T-helper 9 cell (primary cell): Measurements from ENCODE around the gene GTSF1L.
A peak's percentile ranks its signal among the peaks of the same experiment; 100 is the strongest.
"Not testable (repeated sequence)": the region's sequence is repeated elsewhere in the genome, so short reads cannot be mapped to it uniquely, and the experiment has no call there.

Experiments used
- DNase-seq: peaks from one replicate; pipeline ENCODE4 v3.0.0-alpha.2; 2020
- total RNA-seq, 2 donors: gene quantifications; one replicate each; lab custom pipeline; 2026; lab: John Stamatoyannopoulos, UW

Gene GTSF1L
- 0 reads per million in 2 donors for total RNA-seq

DNA sequence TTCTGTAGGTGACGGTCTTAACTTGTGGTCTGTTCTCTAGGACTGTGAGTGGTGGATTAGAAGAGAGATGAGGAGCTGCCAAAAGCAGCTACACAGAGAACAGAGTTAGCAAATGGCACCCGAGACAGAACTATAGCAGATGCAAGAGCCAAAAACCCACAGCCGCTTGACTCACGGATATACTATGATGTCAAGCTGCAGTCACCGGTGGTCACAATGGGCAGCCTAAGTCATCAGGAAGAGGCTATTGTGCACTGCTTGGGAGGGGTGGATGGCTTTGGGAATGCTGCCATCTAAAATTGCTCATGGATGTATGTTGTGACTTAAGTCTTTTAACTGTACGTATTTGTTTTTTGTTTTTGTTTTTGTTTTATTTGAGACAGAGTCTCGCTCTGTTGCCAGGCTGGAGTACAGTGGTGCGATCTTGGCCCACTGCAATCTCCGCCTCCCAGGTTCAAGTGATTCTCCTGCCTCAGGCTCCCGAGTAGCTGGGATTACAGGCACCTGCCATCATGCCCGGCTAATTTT is at the start of gene GTSF1L:
GTSF1L (minus strand) TSS at position 192 of the 528 bp plus-strand sequence. CDS start 308 bp downstream, outside the sequence.
- no peak for DNase-seq

GRCh38 chr20:43774754-43775153 is 48.0 kb upstream of the GTSF1L start:
- no peak for DNase-seq

DNA sequence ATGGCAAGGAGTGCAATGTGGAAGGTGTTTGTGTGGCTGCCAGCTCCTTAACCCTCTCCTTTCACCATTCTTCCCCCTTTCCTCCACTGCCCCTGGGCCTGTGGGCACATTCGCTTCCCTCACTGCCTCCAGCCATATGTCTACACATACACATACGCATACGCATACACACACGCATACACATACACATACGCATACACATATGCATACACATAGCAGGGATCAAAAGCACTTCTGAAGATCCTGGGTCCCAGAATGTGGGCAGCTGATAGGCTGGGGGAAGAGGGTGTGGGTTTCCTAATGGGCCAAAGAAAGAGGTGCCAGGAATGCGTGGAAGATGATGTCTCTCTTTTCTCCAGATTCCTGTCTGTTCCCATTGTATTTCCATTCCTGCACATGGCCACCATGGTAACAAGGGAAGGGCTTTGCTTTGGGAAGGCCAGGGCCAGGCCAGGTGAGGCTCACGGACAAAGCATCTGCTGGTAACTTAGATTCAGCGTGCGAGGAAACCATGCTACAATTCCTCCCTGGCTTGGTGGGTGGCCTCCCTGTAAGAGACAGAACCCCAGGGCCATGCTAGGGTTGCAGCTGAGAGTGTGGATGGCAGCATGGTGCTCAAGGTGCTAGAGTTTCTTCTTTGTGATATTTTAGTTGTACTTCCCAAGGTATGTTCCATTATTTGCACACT is 44.8 kb upstream of the GTSF1L start:
- no peak for DNase-seq

- no peak for DNase-seq
Observed at GRCh38 chr20:43770342-43770741, 43.5 kb upstream of the GTSF1L start.

GRCh38 chr20:43767686-43768474 is 41.1 kb upstream of the GTSF1L start:
- DNase-seq, result no peak

- no peak for DNase-seq
Observed at GRCh38 chr20:43766917-43767316, 40.1 kb upstream of the GTSF1L start.

DNA sequence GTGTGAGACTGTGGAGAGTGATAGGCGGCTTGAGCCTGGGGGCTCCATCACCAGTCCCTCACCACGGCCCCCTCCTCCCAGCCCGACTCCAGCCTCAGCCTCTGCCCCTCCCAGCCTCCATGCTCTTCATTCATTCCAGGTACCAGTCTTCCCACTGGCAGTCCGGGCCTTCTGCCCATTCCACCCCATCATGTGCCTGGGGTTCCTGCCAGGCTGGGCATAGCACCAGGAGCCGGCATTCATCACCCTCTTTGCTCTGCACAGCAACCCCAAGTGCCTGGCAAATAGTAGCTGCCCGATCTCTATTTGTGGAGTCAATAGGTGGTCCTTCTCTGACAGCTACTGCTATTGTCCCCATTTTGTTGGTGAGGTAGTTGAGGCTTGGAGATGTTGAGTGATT is 39.6 kb upstream of the GTSF1L start:
- DNase-seq, result no peak

DNA sequence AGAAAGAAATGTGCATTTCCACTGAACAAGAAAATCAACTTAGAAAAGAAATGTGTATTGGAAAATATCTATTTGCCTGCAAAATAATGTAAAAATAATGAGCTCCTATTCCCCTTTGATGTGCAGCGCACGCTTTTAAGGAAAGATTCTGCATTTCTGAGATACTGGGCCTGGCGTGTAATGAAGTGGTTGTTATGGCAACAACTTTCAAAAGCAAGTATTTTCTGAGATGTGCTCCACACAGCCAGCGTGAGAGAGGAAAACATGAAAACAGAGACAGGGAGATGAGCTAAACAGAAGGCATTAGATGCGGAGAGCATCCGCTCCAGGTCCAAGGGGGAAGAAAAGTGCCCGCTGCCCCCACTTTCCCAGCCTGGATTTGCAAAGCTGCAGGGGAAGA is 39.1 kb upstream of the GTSF1L start:
- no peak for DNase-seq

DNA sequence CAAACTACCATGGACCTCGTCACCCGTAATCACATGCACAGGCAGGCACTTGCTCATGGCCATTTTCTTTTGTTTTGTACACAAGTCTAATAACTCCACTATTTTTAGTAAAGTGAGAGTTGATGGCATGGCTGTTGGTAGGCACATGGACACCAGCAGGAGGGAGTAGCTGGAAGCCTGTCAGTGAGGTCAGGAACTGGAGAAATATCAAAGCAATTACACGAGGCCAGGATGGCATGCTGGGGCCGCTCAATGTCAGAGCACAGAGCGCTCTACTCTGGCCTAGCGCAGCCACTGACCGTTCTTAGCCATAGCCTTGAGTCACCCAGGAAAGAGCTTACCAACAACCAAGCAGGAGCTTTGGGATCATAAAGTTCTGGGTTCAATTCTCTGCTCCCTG is 36.1 kb upstream of the GTSF1L start:
- no peak for DNase-seq

- no peak for DNase-seq
Observed at GRCh38 chr20:43761386-43762340, 34.9 kb upstream of the GTSF1L start.

DNA sequence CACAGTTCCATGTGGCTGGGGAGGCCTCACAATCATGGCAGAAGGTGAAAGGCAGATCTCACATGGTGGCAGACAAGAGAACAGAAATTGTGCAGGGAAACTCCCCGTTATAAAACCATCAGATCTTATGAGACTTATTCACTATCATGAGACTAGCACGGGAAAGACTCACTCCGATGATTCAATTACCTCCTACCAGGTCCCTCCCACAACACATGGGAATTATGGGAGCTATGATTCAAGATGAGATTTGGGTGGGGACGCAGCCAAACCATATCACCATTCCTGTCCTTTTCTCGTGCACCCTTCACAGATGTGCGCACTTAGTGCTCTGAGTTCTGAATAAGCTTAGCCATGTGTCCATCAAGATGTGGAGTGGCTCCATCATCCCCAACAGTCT is 31.1 kb upstream of the GTSF1L start:
- DNase-seq, result not testable (repeated sequence)

- DNase-seq, result no peak
Observed at GRCh38 chr20:43755851-43756250, 29.0 kb upstream of the GTSF1L start.

- no peak for DNase-seq
Observed at GRCh38 chr20:43755390-43755789, 28.6 kb upstream of the GTSF1L start.

DNA sequence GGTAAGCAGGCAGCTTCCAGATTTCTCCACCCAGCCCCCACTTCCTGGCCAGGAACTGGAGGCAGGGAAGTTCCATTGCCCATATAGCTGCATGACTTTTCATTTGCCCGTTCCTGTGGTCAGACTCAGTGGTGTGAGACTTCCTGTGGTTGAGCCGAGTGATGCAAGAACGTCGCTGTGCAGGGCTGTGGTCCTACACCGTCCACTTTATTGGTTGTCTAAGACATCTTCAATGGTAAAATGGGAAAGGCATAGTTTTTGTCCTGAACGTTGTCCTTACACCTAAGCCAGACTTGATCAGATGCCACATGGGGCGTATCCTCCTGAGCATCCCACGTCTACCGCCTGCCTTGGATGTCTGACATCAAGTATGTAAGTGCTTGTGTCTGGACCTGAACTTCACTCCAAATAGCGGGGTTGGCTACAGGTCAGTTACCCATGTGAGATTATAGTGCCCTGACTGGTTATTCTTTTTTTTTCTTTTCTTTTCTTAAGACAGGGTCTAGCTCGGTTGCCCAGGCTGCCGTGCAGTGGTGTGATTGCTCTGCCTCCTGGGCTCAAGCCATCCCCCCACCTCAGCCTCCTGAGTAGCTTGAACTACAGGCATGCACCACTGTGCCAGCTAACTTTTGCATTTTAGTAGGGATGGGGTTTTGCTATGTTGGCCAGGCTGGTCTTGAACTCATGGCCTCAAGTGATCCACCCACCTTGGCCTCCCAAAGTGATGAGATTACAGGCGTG is 25.9 kb upstream of the GTSF1L start:
- DNase-seq, result no peak

GRCh38 chr20:43752051-43752360 is 25.2 kb upstream of the GTSF1L start:
- no peak for DNase-seq

- DNase-seq, result no peak
Observed at GRCh38 chr20:43751167-43752050, 24.6 kb upstream of the GTSF1L start.

DNA sequence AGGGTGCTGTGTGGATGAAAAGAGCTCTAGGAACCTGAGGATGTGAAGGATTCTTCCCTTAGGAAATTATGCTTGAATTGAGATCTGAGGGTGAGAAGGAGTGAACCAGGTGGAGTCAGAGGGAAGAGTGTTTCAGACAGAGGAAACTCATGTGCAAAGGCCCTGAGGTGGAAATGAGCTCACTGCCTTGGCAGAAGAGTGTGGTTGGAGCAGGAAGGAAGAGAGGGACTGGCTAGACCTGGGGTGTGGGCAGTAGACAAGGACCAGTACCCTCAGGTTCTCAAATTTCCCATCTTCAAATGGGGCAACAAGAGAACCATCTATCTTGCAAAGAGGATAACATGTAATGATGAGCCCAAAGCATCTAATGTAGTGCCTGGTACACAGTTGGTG is 24.0 kb upstream of the GTSF1L start:
- no peak for DNase-seq

DNA sequence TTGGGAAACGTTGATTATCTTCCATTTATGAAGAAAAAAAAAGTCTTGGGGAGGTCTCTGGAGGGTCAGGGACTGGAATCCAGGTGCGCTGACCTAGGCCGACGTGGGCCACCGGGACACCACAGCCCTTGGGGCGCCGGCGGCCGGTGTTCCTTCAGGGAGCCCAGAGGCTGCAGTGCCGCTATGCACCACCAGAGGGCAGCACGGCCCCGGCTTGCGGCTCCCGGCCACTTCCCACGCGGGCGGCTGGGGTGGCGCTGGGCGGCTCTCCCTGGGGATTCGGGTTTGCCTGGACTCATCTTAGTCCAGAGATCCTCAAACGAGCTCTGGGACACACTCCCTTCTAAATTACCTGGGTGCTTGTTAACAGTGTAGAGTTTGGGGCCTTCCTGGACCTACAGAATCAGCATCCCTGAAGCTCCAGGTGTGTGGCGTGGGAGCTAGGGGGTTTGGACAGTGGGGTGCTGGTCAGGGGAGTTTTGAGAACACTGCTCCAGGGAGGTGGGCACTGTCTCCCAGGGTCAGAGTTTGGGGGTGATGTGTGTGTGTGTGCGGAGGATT is 23.0 kb upstream of the GTSF1L start:
- peak; percentile 85 for DNase-seq

DNA sequence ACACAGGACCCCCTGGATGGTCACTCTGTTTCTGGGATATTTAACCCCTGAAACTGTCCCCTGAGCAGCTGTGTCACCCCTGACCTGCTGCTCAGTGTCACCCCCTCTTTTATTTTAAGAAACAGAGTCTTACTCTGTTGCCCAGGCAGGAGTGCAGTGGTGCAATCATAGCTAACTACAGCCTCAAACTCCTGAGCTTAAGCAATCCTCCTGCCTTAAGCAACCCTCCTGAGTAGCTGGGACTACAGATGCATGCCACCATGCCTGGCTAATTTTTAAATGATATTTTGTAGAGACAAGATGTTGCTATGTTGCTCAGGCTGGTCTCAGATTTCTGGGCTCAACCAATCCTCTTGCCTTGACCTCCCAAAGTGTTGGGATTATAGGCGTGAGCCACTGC is 21.5 kb upstream of the GTSF1L start:
- no peak for DNase-seq

DNA sequence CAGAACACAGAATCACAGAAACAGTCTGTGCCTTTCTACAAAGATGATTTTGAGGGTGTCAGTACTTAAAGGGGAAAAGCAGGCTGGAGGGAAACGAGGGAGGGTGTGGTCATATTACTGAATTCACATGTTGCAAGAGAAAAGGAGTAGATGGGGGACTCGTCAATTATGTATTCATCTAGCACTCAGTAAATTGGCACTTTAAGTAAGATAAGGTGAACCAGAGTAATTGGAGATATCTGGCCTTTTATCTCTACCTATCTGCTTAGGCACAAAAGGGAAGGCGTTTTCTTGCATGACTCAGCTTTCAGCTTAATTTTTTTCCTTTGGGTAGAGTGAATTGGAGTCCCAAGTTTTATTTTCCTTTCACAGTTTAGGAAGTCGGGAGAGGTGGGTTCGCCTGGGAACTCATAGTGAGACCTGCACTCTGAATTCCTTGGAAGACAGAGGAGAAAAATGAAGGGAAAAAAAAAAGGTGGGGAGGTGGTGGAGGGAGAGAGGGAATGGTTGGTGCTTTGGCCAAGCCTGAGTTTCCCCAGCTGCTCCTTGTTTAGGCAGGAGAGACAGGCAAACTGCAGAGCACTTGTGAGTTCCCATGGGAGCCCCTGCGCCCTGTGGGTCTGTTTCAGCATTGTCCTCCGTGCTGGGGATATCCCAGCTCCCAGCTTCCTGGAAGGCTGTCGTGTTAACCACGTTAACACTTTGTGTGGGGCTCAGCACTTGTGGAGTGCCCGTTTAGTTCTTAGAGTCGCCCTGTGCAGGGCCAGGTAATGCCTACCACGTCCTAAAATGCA is 19.7 kb upstream of the GTSF1L start:
- no peak for DNase-seq
